ENCODE measurements around the gene MBD2. TPM values are rescaled to one million over a fixed set of nuclear protein-coding genes. Genes with fewer than 3 reads are reported as not detected.

Gene MBD2
- total RNA-seq, 1 experiment from 2014 or later, result 79.1 TPM

DNA sequence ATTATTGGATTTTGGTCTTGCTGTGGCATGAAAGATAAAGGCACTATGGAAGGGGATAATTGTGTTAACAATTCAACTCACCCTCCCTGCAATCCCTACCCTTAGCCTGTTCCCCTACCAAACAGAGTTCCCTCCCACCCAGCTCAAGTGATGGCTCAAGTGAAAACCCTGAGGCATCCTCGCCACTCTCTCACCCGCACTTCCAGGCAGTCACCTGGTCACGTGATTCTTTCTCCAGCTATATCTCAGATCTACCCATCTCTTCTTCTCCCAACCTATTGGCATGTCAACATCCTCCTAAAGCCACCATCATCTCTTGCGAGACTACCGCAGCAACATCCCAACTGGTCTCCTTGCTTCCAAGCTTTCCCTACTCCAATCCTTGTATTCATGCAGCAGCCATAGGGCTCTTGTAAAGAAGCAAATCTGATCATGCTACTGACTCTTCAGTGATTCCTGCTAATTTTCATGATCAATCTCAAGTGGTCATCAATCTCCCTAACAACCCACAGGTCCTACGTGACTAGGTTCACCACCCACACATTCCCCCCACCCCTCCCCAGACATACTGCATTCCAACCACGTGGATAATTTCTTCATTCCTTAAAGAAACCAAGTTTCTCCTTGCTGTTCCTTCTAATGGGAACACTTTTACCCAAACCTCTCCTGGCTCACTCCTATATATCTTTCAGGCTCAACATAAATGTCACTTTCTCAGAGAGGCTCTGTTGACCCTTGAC lies 66.7 kb downstream of the MBD2 start:
- intact Hi-C loops (cut with micrococcal nuclease), result no loop called here
- no peaks in the 10 kb centered on the region for H3K9me3 ChIP-seq (ENCODE audit: control insufficient read depth in 1 of 2, insufficient read depth in 1 of 2, low read depth in 1 of 2, low read length in 2 of 2)
- no TSS peak for BruUV-seq (replicated peaks)
- H3K27ac ChIP-seq (ENCODE audit: low read depth, low read length), result no peak overlapping the region
- DNase-seq (ENCODE audit: low read depth, low spot score), result no peak
- H3K4me3 ChIP-seq (replicated peaks in 1 of 2; ENCODE audit: low read depth in 1 of 2, low read length in 2 of 2), result no peak overlapping the region
- CTCF ChIA-PET, result no interaction called here
- no peak for ATAC-seq
- peaks cover 8 to 24% of the 10 kb centered on the region in 2 experiments; a peak in 3 of 4 replicates for H3K36me3 ChIP-seq (ENCODE audit: control insufficient read depth in 1 of 2, insufficient read depth in 2 of 2, low read length in 2 of 2)
- H2AFZ ChIP-seq (ENCODE audit: low read depth, low read length, poor library complexity, severe bottlenecking), result no peak overlapping the region
- peaks cover 5% of the 10 kb centered on the region; the same call in 1 of the 2 replicates for H3K79me2 ChIP-seq (ENCODE audit: insufficient read depth, low read length)
- H3K27me3 ChIP-seq (ENCODE audit: insufficient read depth, low read length), result no peaks in the 10 kb centered on the region
- RAD21 ChIA-PET (ENCODE audit: low non-redundant PET in 1 of 2, low total read pairs in 2 of 2, uncharacterized antibody in 2 of 2, unreplicated experiment in 2 of 2), result no interaction called here
- POLR2A ChIA-PET, result interaction anchor here (0.7 kb wide), 1 partner anchor 10 kb away, joined by 4 read pairs; no protein-coding TSS in a partner anchor
- no peaks in the 10 kb centered on the region for H4K20me1 ChIP-seq (ENCODE audit: insufficient read depth)
- no peak overlapping the region for H3K4me2 ChIP-seq (ENCODE audit: low read length)
- no peak overlapping the region for H3K9ac ChIP-seq (ENCODE audit: low read length)
- peaks cover 0 to 13% of the 10 kb centered on the region in 2 experiments; a peak in 2 of 4 replicates for H3K4me1 ChIP-seq (ENCODE audit: control insufficient read depth in 1 of 2, insufficient read depth in 2 of 2, low read length in 2 of 2)
- TF ChIP-seq, protein P1, sequence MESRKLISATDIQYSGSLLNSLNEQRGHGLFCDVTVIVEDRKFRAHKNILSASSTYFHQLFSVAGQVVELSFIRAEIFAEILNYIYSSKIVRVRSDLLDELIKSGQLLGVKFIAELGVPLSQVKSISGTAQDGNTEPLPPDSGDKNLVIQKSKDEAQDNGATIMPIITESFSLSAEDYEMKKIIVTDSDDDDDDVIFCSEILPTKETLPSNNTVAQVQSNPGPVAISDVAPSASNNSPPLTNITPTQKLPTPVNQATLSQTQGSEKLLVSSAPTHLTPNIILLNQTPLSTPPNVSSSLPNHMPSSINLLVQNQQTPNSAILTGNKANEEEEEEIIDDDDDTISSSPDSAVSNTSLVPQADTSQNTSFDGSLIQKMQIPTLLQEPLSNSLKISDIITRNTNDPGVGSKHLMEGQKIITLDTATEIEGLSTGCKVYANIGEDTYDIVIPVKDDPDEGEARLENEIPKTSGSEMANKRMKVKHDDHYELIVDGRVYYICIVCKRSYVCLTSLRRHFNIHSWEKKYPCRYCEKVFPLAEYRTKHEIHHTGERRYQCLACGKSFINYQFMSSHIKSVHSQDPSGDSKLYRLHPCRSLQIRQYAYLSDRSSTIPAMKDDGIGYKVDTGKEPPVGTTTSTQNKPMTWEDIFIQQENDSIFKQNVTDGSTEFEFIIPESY (IDR thresholded peaks at IDR 0.05; ENCODE audit: extremely low read depth, insufficient replicate concordance, low read length), result no peak
- no peak for TF ChIP-seq EZH2phosphoT487 (IDR thresholded peaks at IDR 0.05; ENCODE audit: borderline replicate concordance)
- TF ChIP-seq RAD21 (IDR thresholded peaks at IDR 0.05; ENCODE audit: low read depth), result no peak
- TF ChIP-seq CEBPB (IDR thresholded peaks at IDR 0.05; ENCODE audit: low read depth), result no peak
- no peak for TF ChIP-seq SRF (IDR thresholded peaks at IDR 0.05; ENCODE audit: low read depth)
- TF ChIP-seq, protein P2, sequence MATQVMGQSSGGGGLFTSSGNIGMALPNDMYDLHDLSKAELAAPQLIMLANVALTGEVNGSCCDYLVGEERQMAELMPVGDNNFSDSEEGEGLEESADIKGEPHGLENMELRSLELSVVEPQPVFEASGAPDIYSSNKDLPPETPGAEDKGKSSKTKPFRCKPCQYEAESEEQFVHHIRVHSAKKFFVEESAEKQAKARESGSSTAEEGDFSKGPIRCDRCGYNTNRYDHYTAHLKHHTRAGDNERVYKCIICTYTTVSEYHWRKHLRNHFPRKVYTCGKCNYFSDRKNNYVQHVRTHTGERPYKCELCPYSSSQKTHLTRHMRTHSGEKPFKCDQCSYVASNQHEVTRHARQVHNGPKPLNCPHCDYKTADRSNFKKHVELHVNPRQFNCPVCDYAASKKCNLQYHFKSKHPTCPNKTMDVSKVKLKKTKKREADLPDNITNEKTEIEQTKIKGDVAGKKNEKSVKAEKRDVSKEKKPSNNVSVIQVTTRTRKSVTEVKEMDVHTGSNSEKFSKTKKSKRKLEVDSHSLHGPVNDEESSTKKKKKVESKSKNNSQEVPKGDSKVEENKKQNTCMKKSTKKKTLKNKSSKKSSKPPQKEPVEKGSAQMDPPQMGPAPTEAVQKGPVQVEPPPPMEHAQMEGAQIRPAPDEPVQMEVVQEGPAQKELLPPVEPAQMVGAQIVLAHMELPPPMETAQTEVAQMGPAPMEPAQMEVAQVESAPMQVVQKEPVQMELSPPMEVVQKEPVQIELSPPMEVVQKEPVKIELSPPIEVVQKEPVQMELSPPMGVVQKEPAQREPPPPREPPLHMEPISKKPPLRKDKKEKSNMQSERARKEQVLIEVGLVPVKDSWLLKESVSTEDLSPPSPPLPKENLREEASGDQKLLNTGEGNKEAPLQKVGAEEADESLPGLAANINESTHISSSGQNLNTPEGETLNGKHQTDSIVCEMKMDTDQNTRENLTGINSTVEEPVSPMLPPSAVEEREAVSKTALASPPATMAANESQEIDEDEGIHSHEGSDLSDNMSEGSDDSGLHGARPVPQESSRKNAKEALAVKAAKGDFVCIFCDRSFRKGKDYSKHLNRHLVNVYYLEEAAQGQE (IDR thresholded peaks at IDR 0.05; ENCODE audit: low read depth), result no peak
- TF ChIP-seq POLR2A (IDR thresholded peaks at IDR 0.05; ENCODE audit: borderline replicate concordance, extremely low read depth, insufficient read depth, insufficient read length), result no peak
- TF ChIP-seq SP1 (IDR thresholded peaks at IDR 0.05; ENCODE audit: low read depth), result no peak
- TF ChIP-seq, protein P3, sequence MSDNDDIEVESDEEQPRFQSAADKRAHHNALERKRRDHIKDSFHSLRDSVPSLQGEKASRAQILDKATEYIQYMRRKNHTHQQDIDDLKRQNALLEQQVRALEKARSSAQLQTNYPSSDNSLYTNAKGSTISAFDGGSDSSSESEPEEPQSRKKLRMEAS (IDR thresholded peaks at IDR 0.05), result no peak
- no peak for TF ChIP-seq JUND (IDR thresholded peaks at IDR 0.05)
- no peak for TF ChIP-seq POLR2AphosphoS5 (IDR thresholded peaks at IDR 0.05; ENCODE audit: low read depth, low read length)
- TF ChIP-seq SIN3A (IDR thresholded peaks at IDR 0.05; ENCODE audit: low read depth), result no peak
- no peak for TF ChIP-seq YY1 (IDR thresholded peaks at IDR 0.05; ENCODE audit: extremely low read depth, insufficient replicate concordance, low read depth, low read length)
- TF ChIP-seq FOSL1 (IDR thresholded peaks at IDR 0.05; ENCODE audit: low read depth), result no peak
- no peak for TF ChIP-seq ELF1 (IDR thresholded peaks at IDR 0.05; ENCODE audit: borderline replicate concordance, low read depth)
- TF ChIP-seq TCF7L2 (IDR thresholded peaks at IDR 0.05; ENCODE audit: borderline replicate concordance, extremely low read depth, insufficient read depth, insufficient read length), result no peak
- no peaks in the 10 kb centered on the region for H3K9me2 ChIP-seq (ENCODE audit: insufficient read depth)

Measured in HCT116 (cell line).